GM20000 (cell line): ENCODE results near the gene SLC25A53.
A peak's percentile ranks its signal among the peaks of the same experiment; 100 is the strongest.

Source experiments
- DNase-seq: peaks from one replicate; pipeline ENCODE4 v3.0.0; 2012; ENCODE audit warnings: low spot score
- TF ChIP-seq, protein P1 (sequence below): IDR thresholded peaks from 2 replicates; pipeline ENCODE4 v1.5.1; 2012; ENCODE audit warnings: mild to moderate bottlenecking, control low read depth; ENCODE audit errors: extremely low read depth, missing control alignments

SLC25A53 gene

DNA sequence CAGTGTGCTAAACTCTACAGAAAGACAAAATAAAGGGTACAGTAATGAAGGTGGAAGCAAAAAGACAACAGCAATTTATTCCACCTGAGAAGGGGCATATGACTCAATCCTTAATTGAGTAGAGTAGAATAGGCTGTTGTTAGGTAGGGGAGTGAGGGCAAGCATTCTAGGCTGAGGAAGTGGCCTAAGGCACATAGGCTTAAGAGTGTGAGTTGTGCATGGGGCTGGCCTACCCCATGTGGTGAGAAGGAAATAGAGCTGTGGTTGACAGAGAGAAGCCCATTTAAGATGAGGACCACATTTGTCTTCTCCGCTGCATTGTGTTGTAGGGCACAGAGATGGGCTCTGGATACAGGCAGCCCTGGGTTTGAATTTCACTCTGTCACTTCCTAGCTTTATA, 47.9 kb downstream of the SLC25A53 start:
- TF ChIP-seq, protein P1, sequence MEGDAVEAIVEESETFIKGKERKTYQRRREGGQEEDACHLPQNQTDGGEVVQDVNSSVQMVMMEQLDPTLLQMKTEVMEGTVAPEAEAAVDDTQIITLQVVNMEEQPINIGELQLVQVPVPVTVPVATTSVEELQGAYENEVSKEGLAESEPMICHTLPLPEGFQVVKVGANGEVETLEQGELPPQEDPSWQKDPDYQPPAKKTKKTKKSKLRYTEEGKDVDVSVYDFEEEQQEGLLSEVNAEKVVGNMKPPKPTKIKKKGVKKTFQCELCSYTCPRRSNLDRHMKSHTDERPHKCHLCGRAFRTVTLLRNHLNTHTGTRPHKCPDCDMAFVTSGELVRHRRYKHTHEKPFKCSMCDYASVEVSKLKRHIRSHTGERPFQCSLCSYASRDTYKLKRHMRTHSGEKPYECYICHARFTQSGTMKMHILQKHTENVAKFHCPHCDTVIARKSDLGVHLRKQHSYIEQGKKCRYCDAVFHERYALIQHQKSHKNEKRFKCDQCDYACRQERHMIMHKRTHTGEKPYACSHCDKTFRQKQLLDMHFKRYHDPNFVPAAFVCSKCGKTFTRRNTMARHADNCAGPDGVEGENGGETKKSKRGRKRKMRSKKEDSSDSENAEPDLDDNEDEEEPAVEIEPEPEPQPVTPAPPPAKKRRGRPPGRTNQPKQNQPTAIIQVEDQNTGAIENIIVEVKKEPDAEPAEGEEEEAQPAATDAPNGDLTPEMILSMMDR, result no peak
- no peak for DNase-seq

DNA sequence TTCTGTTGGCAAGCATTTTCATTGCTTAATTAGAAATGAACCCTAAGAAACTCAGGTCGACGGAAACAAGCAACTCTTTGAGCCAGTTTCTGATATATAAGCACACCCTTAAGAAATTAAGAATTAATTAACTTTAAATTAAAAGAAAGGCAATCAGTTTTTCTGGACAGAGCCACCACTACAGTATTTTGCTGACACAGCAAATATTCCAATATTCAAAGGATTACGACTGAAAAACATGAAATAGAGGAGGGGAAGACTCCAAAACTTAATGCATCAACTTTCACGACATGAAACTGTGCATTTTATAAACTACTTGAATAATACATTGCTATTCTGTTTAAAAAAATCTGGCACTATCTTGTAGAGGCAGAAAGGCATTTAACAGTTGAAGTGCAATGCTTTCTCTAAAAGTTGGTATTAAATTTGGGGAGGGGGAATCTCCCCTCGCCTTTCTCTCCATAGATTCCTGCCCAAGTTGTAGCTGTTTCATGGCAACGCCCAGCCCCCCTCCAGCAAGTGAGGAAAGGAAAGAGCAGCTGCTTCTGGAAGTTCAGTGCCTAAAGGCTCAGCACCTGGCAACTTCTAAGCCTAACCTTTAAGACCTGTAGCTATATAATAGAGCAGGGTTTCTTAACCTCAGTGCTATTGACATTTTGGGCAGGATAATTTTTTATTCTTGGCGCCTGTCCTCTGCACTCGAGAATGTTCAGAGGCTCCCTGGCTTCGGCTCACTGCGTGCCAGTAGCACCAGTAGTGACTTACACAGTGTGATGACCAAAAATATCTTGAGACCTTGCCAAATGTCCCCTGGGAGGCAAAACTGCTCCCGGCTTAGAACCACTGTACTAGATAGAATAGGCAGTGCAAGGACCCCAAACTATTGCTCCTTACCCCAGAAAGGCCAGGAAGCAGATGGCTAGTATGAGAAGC, 51.2 kb downstream of the SLC25A53 start:
- TF ChIP-seq, protein P1, result no peak
- no peak for DNase-seq

DNA sequence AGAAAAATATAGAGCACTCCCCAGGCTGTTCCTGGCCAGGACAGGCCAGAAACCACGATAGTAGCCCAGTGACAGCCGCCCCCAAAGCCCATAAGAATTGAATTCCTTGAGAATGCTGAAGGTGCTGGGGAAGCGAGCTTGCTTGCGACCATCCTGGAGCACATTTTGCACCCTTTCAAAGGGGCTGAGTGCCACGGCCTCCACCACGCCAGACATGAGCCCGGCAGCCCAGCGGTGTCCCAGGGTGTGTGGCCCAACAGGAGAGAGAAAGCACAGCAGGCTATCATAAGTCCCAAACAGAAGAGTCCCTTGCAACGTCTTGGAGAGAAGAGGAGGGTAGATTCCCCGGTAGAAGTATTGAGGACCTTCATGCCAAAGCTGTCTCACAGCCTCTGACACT, 52.1 kb downstream of the SLC25A53 start:
- TF ChIP-seq, protein P1, result no peak
- no peak for DNase-seq

DNA sequence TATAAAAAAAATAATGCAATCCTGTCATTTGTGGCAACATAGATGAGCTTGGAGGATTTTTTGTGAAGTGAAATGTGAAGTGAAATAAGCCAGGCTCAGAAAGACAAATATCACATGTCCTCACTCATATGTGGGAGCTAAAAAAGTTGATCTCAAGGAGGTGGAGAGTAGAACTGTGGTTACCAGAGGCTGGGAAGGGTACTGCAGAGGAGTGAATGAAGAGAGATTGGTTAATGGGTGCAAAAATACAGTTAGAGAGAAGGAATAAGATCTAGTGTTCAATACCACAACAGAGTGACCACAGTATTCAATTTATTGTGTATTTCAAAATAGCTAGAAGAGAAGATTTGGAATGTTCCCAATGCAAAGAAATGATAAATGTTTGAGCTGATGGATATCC, 57.9 kb downstream of the SLC25A53 start:
- no peak for DNase-seq
- TF ChIP-seq, protein P1, result no peak

DNA sequence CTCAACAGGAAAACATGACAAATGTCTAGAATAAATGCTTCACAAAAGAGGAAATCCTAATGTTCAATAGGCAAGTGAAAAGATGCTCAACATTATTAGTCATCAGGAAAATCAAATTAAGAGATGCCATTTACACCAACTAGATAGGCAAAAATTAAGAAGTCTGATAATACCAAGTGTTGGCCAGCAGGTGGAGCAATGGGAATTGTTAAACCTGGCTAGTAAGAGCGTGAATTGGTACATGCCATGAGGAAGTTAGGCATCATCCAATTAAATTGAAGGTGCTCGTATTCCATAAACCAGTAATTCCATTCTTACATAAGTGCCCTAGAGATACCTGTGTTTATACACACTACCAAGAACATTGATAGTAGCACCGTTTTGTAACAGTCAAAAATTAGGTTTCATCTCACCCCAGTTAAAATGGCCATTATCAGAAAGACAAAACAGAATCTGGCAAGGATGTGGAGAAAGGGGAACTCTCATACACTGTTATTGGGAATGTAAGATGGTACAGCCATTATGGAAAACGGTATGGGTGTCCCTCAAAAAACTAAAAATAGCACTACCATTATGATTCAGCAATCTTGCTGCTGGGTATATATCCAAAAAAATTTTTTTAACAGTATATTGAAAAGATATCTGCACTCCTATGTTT, 58.5 kb downstream of the SLC25A53 start:
- peak; percentile 27 for DNase-seq
- TF ChIP-seq, protein P1, result peak; percentile 30

DNA sequence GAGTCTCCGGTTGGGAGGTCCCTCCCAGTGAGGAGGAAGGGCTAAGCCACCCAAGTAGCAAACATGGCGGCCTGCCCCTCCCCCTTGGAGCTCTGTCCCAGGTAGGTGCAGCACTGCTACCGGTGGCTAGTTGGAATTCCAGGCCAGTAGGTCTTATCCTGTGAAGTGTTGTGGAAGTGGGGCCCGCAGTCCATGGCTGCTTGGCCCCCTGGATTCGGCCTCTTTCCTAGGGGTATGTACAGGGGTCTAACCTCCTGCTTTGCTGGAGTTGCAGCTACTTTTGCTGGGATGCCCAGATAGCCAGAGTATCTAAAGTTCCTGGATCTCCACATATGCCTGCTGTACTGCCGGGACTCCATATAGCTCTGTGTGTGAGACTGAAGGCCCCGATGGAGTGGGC, 70.9 kb downstream of the SLC25A53 start:
- no peak for DNase-seq
- TF ChIP-seq, protein P1, result no peak

DNA sequence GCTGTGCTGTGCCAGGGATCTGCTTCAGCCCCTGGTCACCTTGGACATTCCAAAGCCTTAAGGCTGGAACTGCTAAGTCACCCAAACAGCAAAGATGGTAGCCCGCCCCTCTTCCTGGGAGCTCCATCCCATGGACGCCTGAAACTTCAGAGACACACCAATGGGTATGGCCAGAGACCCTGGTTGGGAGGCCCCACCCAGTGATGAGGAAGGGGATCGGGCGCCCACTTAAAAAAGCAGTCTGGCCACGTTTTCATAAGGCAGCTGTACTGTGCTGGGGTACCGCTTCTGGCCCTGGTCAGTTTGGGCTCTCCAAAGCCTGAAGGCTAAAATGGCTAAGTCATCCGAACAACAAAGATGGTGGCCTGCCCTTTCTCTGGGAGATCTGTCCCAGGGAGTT, 71.3 kb downstream of the SLC25A53 start:
- TF ChIP-seq, protein P1, result no peak
- DNase-seq, result no peak
